WTC11 (cell line): Measurements from ENCODE around the gene BLNK. TPM values are rescaled to one million over a fixed set of nuclear protein-coding genes. Genes with fewer than 3 reads are reported as not detected.

Experiments used
- ATAC-seq: fragments of 200-7000 bp; cut with Tn5 transposase; 2 replicates; pipeline ENCODE4 v1.10.0; 2021; ENCODE audit warnings: mild to moderate bottlenecking, moderate library complexity
- CTCF ChIA-PET: fragments of 300-600 bp; sonication (Branson Sonifier 250); formaldehyde crosslinking; loops from one replicate; lab custom pipeline; 2021; ENCODE audit warnings: antibody characterized with exemption; lab: Charles Lee
- POLR2A ChIA-PET: fragments of 350-600 bp; sonication (Branson Sonifier 250); formaldehyde crosslinking; loops from one replicate; lab custom pipeline; 2021; ENCODE audit warnings: antibody characterized with exemption; lab: Charles Lee
- DNase-seq: peaks from one replicate; pipeline ENCODE4 v3.0.0; 2021; ENCODE audit warnings: low spot score
- H3K27ac Mint-ChIP-seq: 2 replicates; pipeline ENCODE4 v1.8.0; 2021; ENCODE audit warnings: mixed read lengths
- H3K27me3 Mint-ChIP-seq: 2 replicates; pipeline ENCODE4 v1.8.0; 2021; ENCODE audit warnings: low read depth, mild to moderate bottlenecking, moderate library complexity, mixed read lengths
- H3K36me3 Mint-ChIP-seq: 2 replicates; pipeline ENCODE4 v1.8.0; 2021; ENCODE audit warnings: mixed read lengths
- H3K4me1 Mint-ChIP-seq: 2 replicates; pipeline ENCODE4 v1.8.0; 2022; ENCODE audit warnings: mixed read lengths
- H3K4me3 Mint-ChIP-seq: 2 replicates; pipeline ENCODE4 v1.8.0; 2021; ENCODE audit warnings: mild to moderate bottlenecking, moderate library complexity, mixed read lengths
- H3K9me3 Mint-ChIP-seq: 2 replicates; pipeline ENCODE4 v1.8.0; 2021; ENCODE audit warnings: mixed read lengths
- ARID4B ChIP-seq: sonication (generic); formaldehyde crosslinking; IDR thresholded peaks from 2 replicates; pipeline ENCODE4 v1.8.0; 2023; ENCODE audit warnings: missing genetic modification reagents, mild to moderate bottlenecking, borderline replicate concordance
- CBFB ChIP-seq: sonication (generic); formaldehyde crosslinking; IDR thresholded peaks from 2 replicates; pipeline ENCODE4 v1.8.1; 2022; ENCODE audit warnings: mild to moderate bottlenecking, low read depth, missing genetic modification reagents
- E2F5 ChIP-seq: sonication (generic); formaldehyde crosslinking; IDR thresholded peaks from 2 replicates; pipeline ENCODE4 v1.8.1; 2022; ENCODE audit warnings: mild to moderate bottlenecking, moderate library complexity, missing genetic modification reagents
- ETV6 ChIP-seq: sonication (generic); formaldehyde crosslinking; IDR thresholded peaks from 2 replicates; pipeline ENCODE4 v1.8.1; 2022; ENCODE audit warnings: mild to moderate bottlenecking, missing genetic modification reagents
- FOXP1 ChIP-seq: sonication (generic); formaldehyde crosslinking; IDR thresholded peaks from 2 replicates; pipeline ENCODE4 v1.8.0; 2022; ENCODE audit warnings: missing genetic modification reagents, mild to moderate bottlenecking, moderate library complexity, borderline replicate concordance
- JUN ChIP-seq: sonication (generic); formaldehyde crosslinking; IDR thresholded peaks from 2 replicates; pipeline ENCODE4 v1.8.0; 2023; ENCODE audit warnings: mild to moderate bottlenecking, missing genetic modification reagents
- MXD4 ChIP-seq: fragments of 250-450 bp; sonication (Bioruptor Pico); IDR thresholded peaks from 2 replicates; pipeline ENCODE4 v1.8.0; 2021; ENCODE audit warnings: mild to moderate bottlenecking, moderate library complexity, borderline replicate concordance
- NFE2L1 ChIP-seq: sonication (generic); formaldehyde crosslinking; IDR thresholded peaks from 2 replicates; pipeline ENCODE4 v1.8.1; 2023; ENCODE audit warnings: missing genetic modification reagents
- NR1H2 ChIP-seq: sonication (generic); formaldehyde crosslinking; IDR thresholded peaks from 2 replicates; pipeline ENCODE4 v1.9.0; 2021; ENCODE audit warnings: mild to moderate bottlenecking, moderate library complexity, missing genetic modification reagents
- PRDM15 ChIP-seq: sonication (generic); formaldehyde crosslinking; IDR thresholded peaks from 2 replicates; pipeline ENCODE4 v1.8.0; 2022; ENCODE audit warnings: missing genetic modification reagents
- RORB ChIP-seq: fragments of 250-450 bp; sonication (Bioruptor Pico); IDR thresholded peaks from 2 replicates; pipeline ENCODE4 v1.9.0; 2021; ENCODE audit warnings: mild to moderate bottlenecking
- SMAD4 ChIP-seq: sonication (generic); formaldehyde crosslinking; IDR thresholded peaks from 2 replicates; pipeline ENCODE4 v1.8.0; 2022; ENCODE audit warnings: mild to moderate bottlenecking, missing genetic modification reagents
- SOX15 ChIP-seq: fragments of 250-450 bp; sonication (Bioruptor Pico); IDR thresholded peaks from 2 replicates; pipeline ENCODE4 v1.9.0; 2021; ENCODE audit warnings: mild to moderate bottlenecking
- TP53 ChIP-seq: sonication (generic); formaldehyde crosslinking; IDR thresholded peaks from 2 replicates; pipeline ENCODE4 v1.8.1; 2023; ENCODE audit warnings: mild to moderate bottlenecking, missing genetic modification reagents
- ZMAT4 ChIP-seq: fragments of 250-450 bp; sonication (Bioruptor Pico); IDR thresholded peaks from 2 replicates; pipeline ENCODE4 v1.9.0; 2021; ENCODE audit warnings: mild to moderate bottlenecking
- ZNF121 ChIP-seq: sonication (generic); formaldehyde crosslinking; IDR thresholded peaks from 2 replicates; pipeline ENCODE4 v1.8.0; 2023; ENCODE audit warnings: missing genetic modification reagents
- ZNF317 ChIP-seq: sonication (generic); formaldehyde crosslinking; IDR thresholded peaks from 2 replicates; pipeline ENCODE4 v1.8.1; 2023; ENCODE audit warnings: low read depth, mild to moderate bottlenecking, moderate library complexity, missing genetic modification reagents, borderline replicate concordance
- ZNF416 ChIP-seq: fragments of 250-450 bp; sonication (Bioruptor Pico); IDR thresholded peaks from 2 replicates; pipeline ENCODE4 v1.9.0; 2021; ENCODE audit warnings: mild to moderate bottlenecking, inconsistent platforms
- total RNA-seq: library from RNA; stranded (reverse); gene quantifications from 3 replicates; pipeline ENCODE4 v1.2.3, GENCODE V29; 2021
- TF ChIP-seq, protein P1 (sequence below): fragments of 250-450 bp; sonication (Bioruptor Pico); IDR thresholded peaks from 2 replicates; pipeline ENCODE4 v1.8.0; 2021; ENCODE audit warnings: mild to moderate bottlenecking
- TF ChIP-seq, protein P2 (sequence below): sonication (generic); formaldehyde crosslinking; IDR thresholded peaks from 2 replicates; pipeline ENCODE4 v1.8.0; 2023; ENCODE audit warnings: missing genetic modification reagents

BLNK gene
- total RNA-seq, 1 experiment from 2014 or later: not detected

- no peaks in the 10 kb centered on the region for H3K36me3 Mint-ChIP-seq
- H3K9me3 Mint-ChIP-seq: no peaks in the 10 kb centered on the region
- DNase-seq (no peak), ATAC-seq (no peak)
- H3K4me3 Mint-ChIP-seq: no peak overlapping the region
- no peak for TF ChIP-seq NFE2L1 (CRISPR knock-in tag)
- no peak for TF ChIP-seq NR1H2 (CRISPR knock-in tag)
- TF ChIP-seq FOXP1: no peak
- no peak for TF ChIP-seq E2F5
- TF ChIP-seq TP53 (CRISPR knock-in tag): no peak
- TF ChIP-seq SMAD4 (CRISPR knock-in tag): no peak
- H3K27me3 Mint-ChIP-seq: no peaks in the 10 kb centered on the region; the same call in 1 of the 2 replicates
- H3K4me1 Mint-ChIP-seq: peaks cover 8% of the 10 kb centered on the region
- POLR2A ChIA-PET: interaction anchor here (0.5 kb wide), 1 partner anchor 33 kb away, joined by 4 read pairs; no protein-coding TSS in a partner anchor
- CTCF ChIA-PET: interaction anchor here (1.8 kb wide), 1 partner anchor 33 kb away, joined by 8 read pairs; no protein-coding TSS in a partner anchor
- H3K27ac Mint-ChIP-seq: no peak overlapping the region
Observed at GRCh38 chr10:96263176-96263575, 8.2 kb downstream of the BLNK start.

- no peak overlapping the region for H3K27ac Mint-ChIP-seq
- H3K4me1 Mint-ChIP-seq: peaks cover 8% of the 10 kb centered on the region
- ChIA-PET POLR2A (no interaction called here), CTCF (no interaction called here)
- no peak overlapping the region for H3K4me3 Mint-ChIP-seq
- H3K9me3 Mint-ChIP-seq: no peaks in the 10 kb centered on the region
- no peak for TF ChIP-seq JUN (CRISPR knock-in tag)
- TF ChIP-seq ZNF416 (CRISPR knock-in tag): no peak
- no peak for TF ChIP-seq CBFB (CRISPR knock-in tag)
- no peak for TF ChIP-seq ZMAT4 (CRISPR knock-in tag)
- TF ChIP-seq, protein P1, sequence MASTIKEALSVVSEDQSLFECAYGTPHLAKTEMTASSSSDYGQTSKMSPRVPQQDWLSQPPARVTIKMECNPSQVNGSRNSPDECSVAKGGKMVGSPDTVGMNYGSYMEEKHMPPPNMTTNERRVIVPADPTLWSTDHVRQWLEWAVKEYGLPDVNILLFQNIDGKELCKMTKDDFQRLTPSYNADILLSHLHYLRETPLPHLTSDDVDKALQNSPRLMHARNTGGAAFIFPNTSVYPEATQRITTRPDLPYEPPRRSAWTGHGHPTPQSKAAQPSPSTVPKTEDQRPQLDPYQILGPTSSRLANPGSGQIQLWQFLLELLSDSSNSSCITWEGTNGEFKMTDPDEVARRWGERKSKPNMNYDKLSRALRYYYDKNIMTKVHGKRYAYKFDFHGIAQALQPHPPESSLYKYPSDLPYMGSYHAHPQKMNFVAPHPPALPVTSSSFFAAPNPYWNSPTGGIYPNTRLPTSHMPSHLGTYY: no peak
- TF ChIP-seq ZNF121 (CRISPR knock-in tag): no peak
- TF ChIP-seq ETV6: no peak
- TF ChIP-seq MXD4 (CRISPR knock-in tag): no peak
- no peak for TF ChIP-seq E2F5
- TF ChIP-seq ARID4B (CRISPR knock-in tag): no peak
- no peak for TF ChIP-seq ZNF317
- TF ChIP-seq, protein P2, sequence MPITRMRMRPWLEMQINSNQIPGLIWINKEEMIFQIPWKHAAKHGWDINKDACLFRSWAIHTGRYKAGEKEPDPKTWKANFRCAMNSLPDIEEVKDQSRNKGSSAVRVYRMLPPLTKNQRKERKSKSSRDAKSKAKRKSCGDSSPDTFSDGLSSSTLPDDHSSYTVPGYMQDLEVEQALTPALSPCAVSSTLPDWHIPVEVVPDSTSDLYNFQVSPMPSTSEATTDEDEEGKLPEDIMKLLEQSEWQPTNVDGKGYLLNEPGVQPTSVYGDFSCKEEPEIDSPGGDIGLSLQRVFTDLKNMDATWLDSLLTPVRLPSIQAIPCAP (CRISPR knock-in tag): no peak
- TF ChIP-seq RORB (CRISPR knock-in tag): no peak
- no peak for TF ChIP-seq PRDM15 (CRISPR knock-in tag)
- no peak for TF ChIP-seq SOX15 (CRISPR knock-in tag)
- DNase-seq: no peak
- H3K36me3 Mint-ChIP-seq: no peaks in the 10 kb centered on the region
- H3K27me3 Mint-ChIP-seq: no peaks in the 10 kb centered on the region; the same call in 1 of the 2 replicates
- no peak for ATAC-seq
Observed at GRCh38 chr10:96261930-96262329, 9.4 kb downstream of the BLNK start.
